HUES48 (cell line): Measurements from ENCODE around the gene EFCAB6.

Experiments
- H3K27ac ChIP-seq: one replicate; pipeline ENCODE4 v1.7.0; 2013; ENCODE audit warnings: low read depth, low read length, inconsistent platforms
- H3K27me3 ChIP-seq: 2 replicates; pipeline ENCODE4 v1.6.1; 2013; ENCODE audit warnings: mild to moderate bottlenecking, low read length; ENCODE audit not compliant: control insufficient read depth, insufficient read depth
- H3K36me3 ChIP-seq: 2 replicates; pipeline ENCODE4 v1.6.1; 2013; ENCODE audit warnings: low read length; ENCODE audit not compliant: control insufficient read depth, insufficient read depth
- H3K4me1 ChIP-seq: 2 replicates; pipeline ENCODE4 v1.6.1; 2013; ENCODE audit warnings: mild to moderate bottlenecking, low read length; ENCODE audit not compliant: control insufficient read depth, insufficient read depth
- H3K4me3 ChIP-seq: 2 replicates; pipeline ENCODE4 v1.5.1; 2013; ENCODE audit warnings: mild to moderate bottlenecking, low read depth, low read length
- H3K9ac ChIP-seq: 2 replicates; pipeline ENCODE4 v1.6.1; 2013; ENCODE audit warnings: mild to moderate bottlenecking, low read depth, low read length, moderate library complexity
- H3K9me3 ChIP-seq: 2 replicates; pipeline ENCODE4 v1.6.1; 2013; ENCODE audit warnings: low read length; ENCODE audit not compliant: control insufficient read depth, insufficient read depth

Gene EFCAB6

DNA sequence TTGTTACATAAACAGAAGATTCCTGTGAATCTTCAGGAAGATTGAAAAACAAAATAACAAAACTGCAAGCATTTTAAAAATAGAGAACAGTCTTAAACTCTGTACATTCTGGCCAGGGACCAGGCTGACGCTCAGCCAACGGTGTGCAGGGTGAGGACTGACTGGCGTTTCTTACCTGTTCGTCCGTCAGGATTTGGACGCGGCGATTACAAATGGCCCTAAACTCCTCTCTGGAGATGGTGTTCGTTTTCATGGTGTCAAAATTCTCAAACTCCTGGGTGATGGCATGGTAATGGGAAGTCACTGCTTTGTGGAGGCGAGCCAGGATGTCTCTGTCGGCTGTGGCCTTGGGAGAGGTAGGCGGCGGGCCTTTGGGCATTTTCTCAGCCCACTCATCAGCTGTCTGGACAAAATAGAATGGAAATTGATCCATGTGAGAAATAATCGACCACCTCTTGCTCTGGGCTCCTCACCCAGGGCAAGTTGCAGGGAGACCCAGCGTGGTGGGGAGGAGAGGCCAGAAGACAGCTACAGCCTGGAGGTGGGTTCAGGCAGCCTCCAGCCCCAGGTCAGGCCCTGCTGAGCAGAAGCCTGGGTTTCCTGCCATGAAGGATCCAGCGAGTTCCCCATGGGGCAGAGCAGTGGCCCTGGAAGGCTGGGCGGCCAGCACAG is 257.3 kb downstream of the EFCAB6 start:
- Histone ChIP-seq H3K36me3 (no peaks in the 10 kb centered on the region), H3K4me3 (no peak overlapping the region), H3K9ac (no peak overlapping the region), H3K27me3 (no peaks in the 10 kb centered on the region), H3K27ac (no peak overlapping the region), H3K9me3 (no peaks in the 10 kb centered on the region), H3K4me1 (no peaks in the 10 kb centered on the region)

GRCh38 chr22:43554259-43554636 is 257.9 kb downstream of the EFCAB6 start:
- H3K4me1 ChIP-seq = no peaks in the 10 kb centered on the region
- no peak overlapping the region for H3K27ac ChIP-seq
- H3K27me3 ChIP-seq = no peaks in the 10 kb centered on the region
- H3K4me3 ChIP-seq = no peak overlapping the region
- no peak overlapping the region for H3K9ac ChIP-seq
- no peaks in the 10 kb centered on the region for H3K36me3 ChIP-seq
- H3K9me3 ChIP-seq = no peaks in the 10 kb centered on the region

DNA sequence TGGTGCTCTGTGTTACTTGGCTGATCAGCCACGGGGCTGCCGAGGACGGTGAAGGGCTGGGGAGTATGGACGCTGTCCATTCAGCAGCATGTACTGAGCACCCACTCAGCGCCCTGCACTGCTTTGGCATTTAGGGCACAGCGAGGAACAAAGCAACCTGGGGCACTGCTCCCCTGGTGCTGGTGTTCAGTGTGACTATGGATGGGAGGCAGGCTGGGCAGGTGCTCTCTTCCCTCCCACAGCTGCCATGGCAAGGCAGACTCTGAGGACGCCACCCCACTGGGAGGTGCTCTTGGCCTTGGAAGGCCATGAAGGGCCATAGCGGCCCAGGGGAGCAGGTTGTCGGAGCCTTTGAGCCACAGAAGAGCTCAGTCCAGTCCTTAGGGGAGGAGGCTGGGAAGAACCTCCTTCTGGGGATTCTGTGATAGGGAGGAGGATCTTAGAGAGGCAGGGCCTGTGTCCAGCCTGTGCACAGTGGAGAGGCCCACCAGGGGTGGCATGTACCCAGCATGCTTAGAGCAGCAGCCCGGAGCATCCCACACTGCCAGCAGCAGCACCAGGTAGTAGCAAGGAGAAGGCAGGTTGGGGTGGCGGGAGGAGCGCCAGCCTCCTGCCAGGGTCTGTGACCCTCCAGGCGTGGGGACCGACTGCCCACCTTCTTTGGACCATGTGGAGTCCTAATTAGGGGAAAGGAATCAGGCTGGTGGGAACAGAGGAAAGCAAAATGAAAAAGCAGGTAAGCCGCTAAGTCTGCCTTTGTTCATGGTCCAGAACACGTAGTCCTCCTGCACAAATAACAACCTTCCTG is 258.4 kb downstream of the EFCAB6 start:
- Histone ChIP-seq H3K9ac (no peak overlapping the region), H3K36me3 (no peaks in the 10 kb centered on the region), H3K4me3 (no peak overlapping the region), H3K4me1 (no peaks in the 10 kb centered on the region), H3K27ac (no peak overlapping the region), H3K27me3 (no peaks in the 10 kb centered on the region), H3K9me3 (no peaks in the 10 kb centered on the region)

GRCh38 chr22:43550672-43551071 is 261.4 kb downstream of the EFCAB6 start:
- Histone ChIP-seq H3K27ac (no peak overlapping the region), H3K9me3 (no peaks in the 10 kb centered on the region), H3K36me3 (no peaks in the 10 kb centered on the region), H3K4me3 (no peak overlapping the region), H3K27me3 (no peaks in the 10 kb centered on the region), H3K4me1 (no peaks in the 10 kb centered on the region), H3K9ac (no peak overlapping the region)

DNA sequence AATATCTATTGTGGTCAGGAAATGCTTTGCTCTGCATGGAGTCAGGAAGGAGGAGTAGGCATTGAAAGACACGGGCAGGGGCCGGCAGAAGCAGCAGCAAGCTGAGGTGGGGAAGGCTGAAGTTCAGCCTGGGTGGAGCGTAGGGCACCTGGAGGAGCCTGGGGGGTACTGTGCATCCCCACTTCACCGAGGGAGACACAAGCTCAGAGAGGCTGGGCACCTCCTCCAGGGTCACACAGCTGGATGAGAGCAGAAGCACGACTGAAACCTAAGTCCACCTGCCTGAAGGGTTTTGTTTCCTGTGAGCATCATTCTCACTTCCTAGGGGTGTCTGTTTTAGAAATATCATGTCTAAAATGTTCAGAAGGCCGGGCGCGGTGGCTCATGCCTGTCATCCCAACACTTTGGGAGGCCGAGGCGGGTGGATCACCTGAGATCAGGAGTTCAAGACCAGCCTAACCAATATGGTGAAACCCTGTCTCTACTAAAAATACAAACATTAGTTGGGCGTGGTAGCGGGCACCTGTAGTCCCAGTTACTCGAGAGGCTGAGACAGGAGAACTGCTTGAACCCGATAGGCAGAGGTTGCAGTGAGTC is 262.0 kb downstream of the EFCAB6 start:
- Histone ChIP-seq H3K27ac (no peak overlapping the region), H3K27me3 (no peaks in the 10 kb centered on the region), H3K4me3 (no peak overlapping the region), H3K36me3 (no peaks in the 10 kb centered on the region), H3K9me3 (no peaks in the 10 kb centered on the region), H3K9ac (no peak overlapping the region), H3K4me1 (no peaks in the 10 kb centered on the region)

DNA sequence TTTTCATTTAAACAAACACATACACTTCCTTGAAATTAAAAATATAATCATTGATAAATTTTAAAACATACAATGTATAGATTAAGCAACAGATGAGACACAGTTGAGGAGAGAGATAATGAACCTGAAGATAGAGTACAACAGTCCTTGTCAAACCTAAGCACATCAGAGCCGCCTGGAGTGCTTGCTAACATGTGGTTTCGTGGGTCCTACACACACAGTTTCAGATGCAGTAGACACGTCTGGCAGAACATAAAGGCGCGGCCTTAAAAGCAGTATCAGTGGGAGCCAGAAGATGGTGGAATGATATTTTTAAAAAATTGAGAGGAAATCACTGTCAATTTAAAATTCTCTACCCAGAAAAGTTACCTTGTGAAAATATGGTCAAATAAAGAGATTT is 265.9 kb downstream of the EFCAB6 start:
- Histone ChIP-seq H3K27me3 (no peaks in the 10 kb centered on the region), H3K4me1 (no peaks in the 10 kb centered on the region), H3K36me3 (no peaks in the 10 kb centered on the region), H3K9me3 (no peaks in the 10 kb centered on the region), H3K9ac (no peak overlapping the region), H3K27ac (no peak overlapping the region), H3K4me3 (no peak overlapping the region)

GRCh38 chr22:43544289-43544673 is 267.8 kb downstream of the EFCAB6 start:
- H3K4me1 ChIP-seq = no peaks in the 10 kb centered on the region
- no peaks in the 10 kb centered on the region for H3K36me3 ChIP-seq
- no peaks in the 10 kb centered on the region for H3K27me3 ChIP-seq
- H3K9me3 ChIP-seq = no peaks in the 10 kb centered on the region
- H3K9ac ChIP-seq = no peak overlapping the region
- no peak overlapping the region for H3K4me3 ChIP-seq
- no peak overlapping the region for H3K27ac ChIP-seq

DNA sequence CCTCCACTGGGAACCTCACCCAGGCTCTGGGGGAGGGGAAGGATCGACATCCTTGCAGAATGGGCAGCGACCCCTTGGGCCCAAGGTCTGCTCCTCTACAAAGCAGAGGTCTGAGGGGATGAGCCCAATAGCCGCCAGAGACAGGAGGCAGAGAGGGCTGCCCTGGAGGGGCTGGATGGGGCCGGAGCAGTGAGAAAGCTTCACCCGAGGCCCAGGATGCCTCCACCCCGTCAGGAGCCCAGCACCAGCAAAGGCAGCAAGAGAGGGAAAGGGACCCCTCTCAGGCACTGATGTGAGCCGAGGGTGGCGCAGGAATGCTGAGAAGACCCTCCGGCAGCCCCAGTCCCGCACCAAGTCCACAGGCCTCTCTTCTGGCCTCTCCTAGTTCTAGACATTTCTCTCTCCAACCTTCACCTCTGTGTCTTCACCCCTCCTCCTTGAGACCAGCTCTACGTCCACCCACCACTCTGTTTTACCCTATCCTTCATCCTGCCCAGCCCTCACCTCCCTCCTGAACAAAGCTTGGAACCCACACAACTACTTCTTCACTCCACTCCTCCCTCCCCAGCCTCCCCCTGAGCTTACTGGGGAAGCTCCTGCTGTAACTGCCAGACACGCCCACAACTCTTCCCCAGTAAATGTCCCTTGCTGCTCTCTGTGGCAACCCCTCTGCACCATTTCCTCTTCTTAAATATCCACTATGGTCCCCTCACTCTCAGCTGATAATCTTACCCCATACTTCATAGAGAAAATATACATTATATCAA is 268.4 kb downstream of the EFCAB6 start:
- no peak overlapping the region for H3K27ac ChIP-seq
- no peaks in the 10 kb centered on the region for H3K9me3 ChIP-seq
- H3K4me1 ChIP-seq = no peaks in the 10 kb centered on the region
- H3K4me3 ChIP-seq = no peak overlapping the region
- H3K27me3 ChIP-seq = no peaks in the 10 kb centered on the region
- H3K9ac ChIP-seq = no peak overlapping the region
- no peaks in the 10 kb centered on the region for H3K36me3 ChIP-seq

DNA sequence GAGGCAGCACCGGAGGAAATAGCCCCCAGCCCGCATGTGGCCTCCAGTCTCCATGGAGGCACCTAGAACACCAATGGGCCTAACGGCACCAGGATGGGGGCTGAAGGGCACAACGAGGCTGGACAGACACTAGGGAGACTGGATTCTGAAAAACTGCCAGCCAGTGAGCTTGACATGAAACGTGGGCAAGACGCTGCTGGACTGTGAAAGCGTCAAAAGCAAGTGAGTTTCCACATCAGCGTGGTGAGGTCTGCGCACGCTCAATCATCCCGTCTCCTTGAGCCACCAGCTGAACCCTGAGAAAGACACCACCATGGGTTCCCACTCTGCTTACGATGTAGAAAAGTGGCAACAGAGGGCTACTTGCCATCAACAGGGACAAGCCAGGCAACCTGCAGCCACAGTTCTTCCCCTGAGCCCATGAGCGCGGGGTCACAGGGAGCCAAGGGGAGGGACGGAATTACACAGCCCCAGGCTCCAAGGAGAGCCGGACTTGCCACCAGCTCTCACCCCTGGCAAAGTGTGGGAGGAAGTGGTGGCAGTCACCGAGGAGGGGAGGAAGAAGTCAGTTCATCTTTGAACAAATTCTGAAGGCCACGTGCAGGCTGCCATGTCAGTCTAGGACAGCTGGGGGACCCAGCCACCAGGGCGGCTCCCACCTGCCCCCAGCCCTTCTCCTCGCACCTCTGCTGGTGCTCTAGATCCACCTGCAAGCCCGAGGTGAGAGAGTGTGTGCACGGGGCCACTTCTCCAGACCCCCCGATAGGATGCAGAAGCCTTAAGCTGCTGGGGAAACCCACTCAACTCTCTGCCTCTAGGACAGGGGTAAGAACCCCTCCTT is 269.2 kb downstream of the EFCAB6 start:
- no peaks in the 10 kb centered on the region for H3K4me1 ChIP-seq
- H3K9me3 ChIP-seq = no peaks in the 10 kb centered on the region
- no peak overlapping the region for H3K4me3 ChIP-seq
- H3K27me3 ChIP-seq = no peaks in the 10 kb centered on the region
- H3K36me3 ChIP-seq = no peaks in the 10 kb centered on the region
- no peak overlapping the region for H3K27ac ChIP-seq
- no peak overlapping the region for H3K9ac ChIP-seq
